Ovary (tissue), 9 donors: Measurements from ENCODE around the gene ACSL6. TPM values are rescaled to one million over a fixed set of nuclear protein-coding genes. Genes with fewer than 3 reads are reported as not detected.

ENCODE experiments used
- DNase-seq, 5 donors: peaks; one replicate each; pipeline ENCODE4 v3.0.0-alpha.2; 2019 to 2020
- H3K27ac ChIP-seq, 2 donors: fragments of 200-600 bp; one replicate each; pipeline versions ENCODE4 v1.5.1 to v1.8.0; 2019 to 2022
- H3K27me3 ChIP-seq: fragments of 200-600 bp; one replicate; pipeline ENCODE4 v1.8.0; 2022
- H3K36me3 ChIP-seq: fragments of 200-600 bp; sonication (generic); one replicate; pipeline ENCODE4 v1.5.1; 2019
- H3K4me1 ChIP-seq: one replicate; pipeline ENCODE4 v1.8.1; 2013; ENCODE audit warnings: mild to moderate bottlenecking, moderate library complexity; ENCODE audit not compliant: insufficient read depth
- H3K4me3 ChIP-seq: fragments of 200-600 bp; sonication (generic); one replicate; pipeline ENCODE4 v1.5.1; 2017
- H3K9me3 ChIP-seq, 2 donors: fragments of 200-600 bp in 1 of 2; sonication (generic) in 1 of 2; one replicate each; pipeline versions ENCODE4 v1.5.1 to v1.8.1; 2013 to 2019; ENCODE audit warnings: mild to moderate bottlenecking in 1 of 2, moderate library complexity in 1 of 2
- EP300 ChIP-seq: sonication (generic); formaldehyde crosslinking; IDR thresholded peaks from one replicate; pipeline ENCODE4 v1.6.1; 2017; ENCODE audit warnings: antibody characterized with exemption
- POLR2A ChIP-seq: fragments of 450-650 bp; IDR thresholded peaks from one replicate; pipeline ENCODE4 v1.6.1; 2017; ENCODE audit warnings: antibody characterized with exemption, mild to moderate bottlenecking, moderate library complexity
- WGBS, 3 donors: extraction: QIAGEN DNeasy Blood & Tissue Kit in 1 of 3; methylation state at CpG; one replicate each; pipeline versions ENCODE4 v1.1.5 to v1.1.7; 2013 to 2017; 5-methylcytosine and 5-hydroxymethylcytosine counted together
- intact Hi-C, 4 donors: fragments of 100-400 bp; cut with DNase I; formaldehyde crosslinking; loops; one replicate each; pipeline versions ENCODE4 v1.11.0 to v1.15.1; 2022 to 2023
- polyA plus RNA-seq, 2 donors: library from polyadenylated mRNA; stranded (reverse); fragments of 200-250 nt in 1 of 2; fragments of 350-450 nt in 1 of 2; fragmentation: Illumina TruSeq in 1 of 2; extraction: RNeasy Lipid Tissue Mini Kit (QIAGEN cat#74804) in 1 of 2; gene quantifications; one replicate each; pipeline ENCODE4 v1.2.3, GENCODE V29; 2013 to 2014
- total RNA-seq, 7 donors: library from RNA; depleted of rRNA in 2 of 7; stranded (reverse); fragments of >200 nt in 2 of 7; fragmentation: NEBNext Ultra II Directional in 3 of 7; extraction: Animal tissue kit (Norgen Biotek cat#: 25700) in 3 of 7; gene quantifications; one replicate each; pipeline versions ENCODE4 v1.1.0 to v1.2.4, GENCODE V29; 2016 to 2023
- TF ChIP-seq, protein P1 (sequence below), 3 donors: fragments of 450-650 bp in 2 of 3; fragments of 200-600 bp in 1 of 3; IDR thresholded peaks; one replicate each; pipeline versions ENCODE4 v1.5.1 to v1.8.0; 2016 to 2022; ENCODE audit warnings: antibody characterized with exemption in 3 of 3, mild to moderate bottlenecking in 1 of 3
- donor health status: DM: no; HTN: no; CAD: no; lungs with moderate emphysema.
- donor health status: DM: no; HTN: no; CAD: no.
- donor health status: Bipolar disorder and iron deficiency.
- donor health status: DM: yes; HTN: yes; CAD: no.
- donor health status: DM: no; HTN: no; CAD: no.
- donor health status: DM: yes; HTN: yes; CAD: no.

ACSL6 gene
- total and polyA plus RNA-seq, 9 donors, result 0.07 to 0.65 (median 0.22) TPM; not detected in 1

DNA sequence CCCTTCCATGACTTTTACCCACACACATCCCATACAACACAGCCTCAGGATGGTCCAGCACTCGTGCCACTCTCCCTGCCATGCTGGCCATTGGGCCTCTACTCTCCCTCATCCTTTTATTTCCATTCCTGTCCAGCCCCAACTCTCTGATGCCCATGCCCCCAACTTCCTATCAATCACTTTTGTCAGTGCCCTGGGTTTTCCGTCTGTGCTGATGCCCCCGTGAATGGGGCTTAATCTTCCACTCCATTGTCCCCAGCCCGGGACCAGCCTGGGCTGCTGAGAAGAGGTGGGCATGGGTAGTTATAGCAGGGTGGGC lies 12.6 kb upstream of the ACSL6 start:
- TF ChIP-seq, protein P1, sequence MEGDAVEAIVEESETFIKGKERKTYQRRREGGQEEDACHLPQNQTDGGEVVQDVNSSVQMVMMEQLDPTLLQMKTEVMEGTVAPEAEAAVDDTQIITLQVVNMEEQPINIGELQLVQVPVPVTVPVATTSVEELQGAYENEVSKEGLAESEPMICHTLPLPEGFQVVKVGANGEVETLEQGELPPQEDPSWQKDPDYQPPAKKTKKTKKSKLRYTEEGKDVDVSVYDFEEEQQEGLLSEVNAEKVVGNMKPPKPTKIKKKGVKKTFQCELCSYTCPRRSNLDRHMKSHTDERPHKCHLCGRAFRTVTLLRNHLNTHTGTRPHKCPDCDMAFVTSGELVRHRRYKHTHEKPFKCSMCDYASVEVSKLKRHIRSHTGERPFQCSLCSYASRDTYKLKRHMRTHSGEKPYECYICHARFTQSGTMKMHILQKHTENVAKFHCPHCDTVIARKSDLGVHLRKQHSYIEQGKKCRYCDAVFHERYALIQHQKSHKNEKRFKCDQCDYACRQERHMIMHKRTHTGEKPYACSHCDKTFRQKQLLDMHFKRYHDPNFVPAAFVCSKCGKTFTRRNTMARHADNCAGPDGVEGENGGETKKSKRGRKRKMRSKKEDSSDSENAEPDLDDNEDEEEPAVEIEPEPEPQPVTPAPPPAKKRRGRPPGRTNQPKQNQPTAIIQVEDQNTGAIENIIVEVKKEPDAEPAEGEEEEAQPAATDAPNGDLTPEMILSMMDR (IDR thresholded peaks at IDR 0.05), result no peak
- TF ChIP-seq POLR2A, result no peak
- TF ChIP-seq EP300, result no peak
- no peaks in the 10 kb centered on the region for H3K36me3 ChIP-seq
- H3K27ac ChIP-seq, result no peak overlapping the region
- peak in 1 of 5 donors; percentile 4 for DNase-seq
- H3K27me3 ChIP-seq, result no peaks in the 10 kb centered on the region
- no peaks in the 10 kb centered on the region for H3K4me1 ChIP-seq
- no peaks in the 10 kb centered on the region for H3K9me3 ChIP-seq
- H3K4me3 ChIP-seq, result no peak overlapping the region
- intact Hi-C loops, result no loop called here
- WGBS, 3 donors, result 60 to 82% (median 81%) methylated on average over 4 of the region's 4 CpGs

DNA sequence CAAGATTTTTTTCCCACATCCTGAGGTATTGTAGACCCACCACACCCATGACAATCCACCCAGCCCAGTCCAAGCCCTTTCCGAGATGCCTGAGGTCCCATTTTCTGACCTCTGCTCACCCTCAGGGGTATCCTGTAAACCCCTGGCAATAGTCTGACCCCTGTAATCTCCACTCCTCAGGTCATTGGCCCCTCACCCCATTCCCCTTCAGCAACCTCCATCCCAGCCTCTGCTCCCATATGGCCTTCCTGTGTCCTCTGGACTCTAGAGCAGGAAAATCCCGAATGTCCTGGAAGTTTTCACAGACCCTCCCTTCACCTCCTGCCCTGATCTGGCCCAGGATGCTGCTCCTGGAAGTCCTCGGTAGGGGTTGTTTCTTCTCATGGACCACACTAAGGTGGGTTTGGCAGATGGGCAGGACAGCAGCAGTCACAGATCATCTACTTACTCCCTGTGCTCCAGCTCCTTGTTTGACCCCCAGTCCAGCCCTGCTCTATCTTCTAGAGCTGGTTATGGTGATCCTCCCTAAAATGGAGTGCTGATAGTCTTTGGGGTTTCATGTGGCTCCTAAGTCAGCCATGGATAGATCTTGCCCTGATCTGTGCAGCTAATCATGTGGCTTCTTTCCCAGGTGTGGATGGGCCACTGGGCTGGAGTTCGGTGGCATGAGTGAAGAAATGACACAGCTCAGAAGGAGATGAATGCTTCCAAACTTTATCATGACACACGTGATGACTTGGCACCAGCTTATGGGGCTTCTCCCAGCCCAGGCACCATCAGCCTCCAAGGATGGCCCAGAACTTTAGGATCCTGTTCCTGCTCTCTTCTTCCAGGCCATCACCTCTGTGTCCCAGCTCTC lies 12.0 kb upstream of the ACSL6 start:
- DNase-seq, result no peak
- Histone ChIP-seq H3K36me3 (no peaks in the 10 kb centered on the region), H3K27ac (no peak overlapping the region), H3K4me3 (no peak overlapping the region), H3K27me3 (no peaks in the 10 kb centered on the region), H3K9me3 (no peaks in the 10 kb centered on the region), H3K4me1 (no peaks in the 10 kb centered on the region)
- 61 to 85% (median 75%) methylated on average over 5 of the region's 5 CpGs for WGBS, 3 donors
- TF ChIP-seq, protein P1 (IDR thresholded peaks at IDR 0.05), result no peak
- TF ChIP-seq POLR2A (no peak), EP300 (no peak)
- intact Hi-C loops, result no loop called here

DNA sequence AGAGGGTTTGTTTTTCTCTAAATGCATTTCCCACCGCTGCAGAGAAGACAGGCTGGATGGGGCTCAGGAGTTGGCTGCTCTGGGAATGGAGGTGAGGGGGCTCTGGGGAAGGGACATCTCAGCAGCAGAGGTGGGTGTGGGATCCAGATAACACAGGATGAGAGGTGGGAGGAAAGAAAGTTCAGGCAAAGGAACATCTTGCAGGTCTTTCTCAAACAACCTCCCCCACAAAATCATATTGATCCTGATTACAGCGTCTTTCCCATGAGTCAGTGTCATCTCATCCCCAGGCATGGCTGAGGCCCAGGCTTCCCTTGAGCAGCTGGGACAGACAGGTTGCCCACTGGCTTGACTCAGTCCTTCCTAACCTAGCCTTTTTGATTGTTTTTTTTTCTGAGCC lies 11.3 kb upstream of the ACSL6 start:
- no peak for DNase-seq
- intact Hi-C loops, result no loop called here

DNA sequence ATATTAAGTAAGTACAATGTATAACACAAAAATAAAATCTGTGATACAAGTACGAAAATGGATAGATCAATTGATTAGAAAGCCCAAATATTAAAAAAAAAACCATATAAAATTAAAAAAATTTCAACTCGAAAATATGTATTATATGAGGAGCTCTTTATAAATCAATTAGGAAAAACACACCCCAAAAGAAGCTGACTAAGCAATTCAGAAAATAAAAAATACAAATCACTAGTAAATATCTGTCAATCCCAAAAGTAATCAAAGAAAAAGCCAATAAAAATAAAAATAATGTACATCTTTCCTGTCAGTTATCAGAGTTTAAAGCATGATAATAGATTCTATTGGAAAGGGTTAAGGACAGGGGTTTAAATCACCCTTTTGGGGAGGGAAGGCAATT lies 10.2 kb upstream of the ACSL6 start:
- no peaks in the 10 kb centered on the region for H3K9me3 ChIP-seq
- DNase-seq, result no peak
- intact Hi-C loops, result no loop called here
- 51 to 62% (median 58%) methylated on average over 2 of the region's 2 CpGs for WGBS, 3 donors
- no peak overlapping the region for H3K27ac ChIP-seq
- H3K4me1 ChIP-seq, result no peaks in the 10 kb centered on the region
- H3K27me3 ChIP-seq, result no peaks in the 10 kb centered on the region
- no peak overlapping the region for H3K4me3 ChIP-seq
- TF ChIP-seq POLR2A (no peak), EP300 (no peak)
- TF ChIP-seq, protein P1 (IDR thresholded peaks at IDR 0.05), result no peak
- H3K36me3 ChIP-seq, result no peaks in the 10 kb centered on the region

More for the DNA sequence above, 11.3 kb upstream of the ACSL6 start:
- WGBS, 3 donors, result 39 to 60% (median 47%) methylated on average over 2 of the region's 2 CpGs
- no peak overlapping the region for H3K4me3 ChIP-seq
- no peak for TF ChIP-seq POLR2A
- TF ChIP-seq, protein P1 (IDR thresholded peaks at IDR 0.05), result no peak
- TF ChIP-seq EP300, result no peak
- no peaks in the 10 kb centered on the region for H3K36me3 ChIP-seq
- no peaks in the 10 kb centered on the region for H3K4me1 ChIP-seq
- H3K27ac ChIP-seq, result no peak overlapping the region
- H3K27me3 ChIP-seq, result no peaks in the 10 kb centered on the region
- H3K9me3 ChIP-seq, result no peaks in the 10 kb centered on the region
